ENCODE measurements around the gene GPR84. TPM values are rescaled to one million over a fixed set of nuclear protein-coding genes. Genes with fewer than 3 reads are reported as not detected.

The GPR84 gene
- total RNA-seq, 2 experiments from 2014 or later: 0.98 to 1.7 TPM

DNA sequence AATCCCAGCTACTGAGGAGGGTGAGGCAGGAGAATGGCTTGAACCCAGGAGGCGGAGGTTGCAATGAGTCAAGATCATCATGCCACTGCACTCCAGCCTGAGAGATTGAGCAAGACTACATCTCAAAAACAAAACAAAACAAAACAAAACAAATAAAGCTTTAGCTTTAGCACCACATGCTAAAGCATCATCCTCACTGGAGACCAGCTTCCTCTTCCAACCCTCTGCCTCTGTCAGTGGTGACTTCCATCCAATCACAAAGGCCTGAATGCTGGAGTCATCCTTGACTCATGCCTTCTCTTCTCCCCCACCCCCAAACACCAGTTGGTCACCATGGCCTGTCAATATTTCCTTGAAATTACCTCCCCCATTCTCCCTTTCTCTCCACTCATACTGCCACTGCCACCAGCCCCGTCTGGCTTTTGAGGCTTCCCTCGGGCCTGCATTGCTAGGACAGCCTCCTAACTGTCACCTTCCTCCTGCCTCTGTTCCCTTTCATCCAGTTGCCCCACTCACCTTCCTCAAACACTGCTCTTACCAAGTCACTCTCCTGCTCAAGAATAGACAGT, 18.8 kb upstream of the GPR84 start:
- Mint-ChIP-seq H3K27me3 (no peaks in the 10 kb centered on the region), H3K27ac (no peak overlapping the region), H3K4me3 (no peak overlapping the region), H3K36me3 (ENCODE audit: low read depth) (no peaks in the 10 kb centered on the region), H3K4me1 (peaks cover 13% of the 10 kb centered on the region), H3K9me3 (ENCODE audit: low read depth) (no peaks in the 10 kb centered on the region)
- ChIA-PET CTCF (interaction anchor here (0.5 to 5.0 kb wide), 19 partner anchors 9 to 1541 kb away, joined by 3 to 33 read pairs (median 4); no protein-coding TSS in a partner anchor), POLR2A (interaction anchor here (1.0 kb wide), 1 partner anchor 103 kb away, joined by 3 read pairs; the partner anchor contains the start of gene HNRNPA1)
- peak; percentile 64 for DNase-seq
- intact Hi-C loops (cut with DNase I, micrococcal nuclease): no loop called here
- ATAC-seq: peak; percentile 88

DNA sequence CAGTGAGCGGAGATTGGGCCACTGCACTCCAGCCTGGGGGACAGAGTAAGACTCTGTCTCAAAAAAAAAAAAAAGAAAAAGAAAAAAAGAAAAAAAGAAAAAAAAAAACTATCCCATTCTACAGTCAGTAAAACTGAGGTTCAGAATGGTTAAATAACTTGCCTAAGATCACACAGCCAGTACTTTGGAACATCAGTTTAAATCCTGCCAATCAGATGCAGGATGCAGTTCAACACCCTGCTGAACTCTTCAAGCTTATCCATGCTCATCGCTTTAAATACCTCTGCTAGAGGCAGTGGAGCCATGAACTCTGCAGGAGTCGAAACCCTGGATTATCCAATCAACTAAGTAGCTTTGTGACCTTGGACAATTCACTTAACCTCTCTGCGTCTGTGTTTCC, 16.9 kb upstream of the GPR84 start:
- DNase-seq (no peak), ATAC-seq (no peak)
- H3K27me3 Mint-ChIP-seq: no peaks in the 10 kb centered on the region
- no peak overlapping the region for H3K4me3 Mint-ChIP-seq
- ChIA-PET CTCF (interaction anchor here (1.0 to 5.0 kb wide), 22 partner anchors 10 to 173 kb away, joined by 3 to 33 read pairs (median 8); partner anchors contain the start of gene NCKAP1L), POLR2A (interaction anchor here (0.6 kb wide), 1 partner anchor 22 kb away, joined by 5 read pairs; no protein-coding TSS in a partner anchor)
- no peaks in the 10 kb centered on the region for H3K9me3 Mint-ChIP-seq (ENCODE audit: low read depth)
- H3K27ac Mint-ChIP-seq: no peak overlapping the region
- no peaks in the 10 kb centered on the region for H3K36me3 Mint-ChIP-seq (ENCODE audit: low read depth)
- H3K4me1 Mint-ChIP-seq: peaks cover 10% of the 10 kb centered on the region
- intact Hi-C loops (cut with DNase I, micrococcal nuclease): no loop called here

DNA sequence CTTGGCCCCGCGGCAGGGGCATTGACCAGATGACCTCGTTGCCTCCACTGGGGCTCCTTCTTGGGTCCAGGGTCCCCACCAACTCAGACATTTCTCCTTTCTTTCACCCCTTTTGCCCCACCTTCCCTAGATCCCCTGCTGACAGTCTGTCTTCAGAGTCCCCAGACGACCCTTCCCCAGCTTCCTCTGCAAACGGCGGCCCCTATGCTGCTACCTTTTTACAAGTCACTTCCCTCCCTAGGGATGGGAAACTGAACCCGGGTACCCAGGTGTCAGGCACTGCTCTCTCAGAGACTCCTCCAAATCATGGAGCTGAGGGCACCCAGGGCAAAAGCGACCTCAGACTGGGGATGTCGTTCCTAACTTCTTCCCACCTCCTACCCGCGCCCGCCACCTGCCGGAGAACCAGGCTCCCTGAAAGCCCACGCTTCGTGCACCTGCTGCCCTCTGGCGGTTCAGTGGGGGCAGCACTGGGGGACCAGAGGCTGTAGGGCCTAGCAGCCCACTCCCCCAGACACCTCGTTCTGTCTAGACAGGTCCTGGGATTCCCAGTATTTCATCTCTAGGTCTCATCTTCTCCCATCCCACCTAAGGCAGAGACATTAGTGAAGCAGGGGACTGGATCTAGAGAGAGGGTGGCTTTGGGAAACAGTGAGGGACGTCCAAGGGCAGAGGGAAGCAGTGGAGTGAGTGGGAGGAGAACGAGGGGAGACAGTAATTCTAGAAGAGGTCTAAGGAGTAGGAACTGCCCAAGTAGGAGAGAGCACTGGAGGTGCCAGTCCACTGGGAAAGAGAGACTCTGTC, 15.3 kb upstream of the GPR84 start:
- peak; percentile 96 for DNase-seq

GRCh38 chr12:54378796-54379397, 14.6 kb upstream of the GPR84 start:
- Mint-ChIP-seq H3K9me3 (ENCODE audit: low read depth) (no peaks in the 10 kb centered on the region), H3K27ac (no peak overlapping the region), H3K36me3 (ENCODE audit: low read depth) (no peaks in the 10 kb centered on the region), H3K27me3 (no peaks in the 10 kb centered on the region), H3K4me3 (peak overlapping the region; percentile 47), H3K4me1 (peaks cover 10% of the 10 kb centered on the region)
- intact Hi-C loops (cut with DNase I, micrococcal nuclease): loop anchor here in 1 of 2 experiments (1.0 kb wide), 3 partner anchors 11 to 159 kb away; no protein-coding TSS in a partner anchor
- DNase-seq (no peak), ATAC-seq (no peak)
- ChIA-PET POLR2A (interaction anchor here (1.0 kb wide), 1 partner anchor 92 kb away, joined by 3 read pairs; no protein-coding TSS in a partner anchor), CTCF (interaction anchor here (0.6 to 5.5 kb wide), 56 partner anchors 8 to 370 kb away, joined by 3 to 62 read pairs (median 5); partner anchors contain the start of genes CBX5, COPZ1, GTSF1 and HOXC8)

More for the DNA sequence above, 15.3 kb upstream of the GPR84 start:
- intact Hi-C loops (cut with DNase I, micrococcal nuclease): loop anchor here in 1 of 2 experiments (1.0 kb wide), 3 partner anchors 11 to 159 kb away; no protein-coding TSS in a partner anchor
- Mint-ChIP-seq H3K4me3 (peak overlapping the region; percentile 47), H3K27ac (no peak overlapping the region), H3K9me3 (ENCODE audit: low read depth) (no peaks in the 10 kb centered on the region), H3K27me3 (no peaks in the 10 kb centered on the region), H3K4me1 (peaks cover 10% of the 10 kb centered on the region), H3K36me3 (ENCODE audit: low read depth) (no peaks in the 10 kb centered on the region)
- ChIA-PET CTCF (interaction anchor here (0.6 to 5.5 kb wide), 67 partner anchors 8 to 370 kb away, joined by 3 to 62 read pairs (median 5); partner anchors contain the start of genes CBX5, COPZ1, GTSF1 and HOXC8), POLR2A (interaction anchor here (1.0 kb wide), 1 partner anchor 92 kb away, joined by 3 read pairs; no protein-coding TSS in a partner anchor)
- ATAC-seq: peak; percentile 86

- no peaks in the 10 kb centered on the region for H3K27me3 Mint-ChIP-seq
- H3K4me1 Mint-ChIP-seq: peaks cover 12% of the 10 kb centered on the region
- ChIA-PET CTCF (interaction anchor here (1.3 to 5.5 kb wide), 11 partner anchors 10 to 159 kb away, joined by 3 to 62 read pairs (median 14); no protein-coding TSS in a partner anchor), POLR2A (no interaction called here)
- intact Hi-C loops (cut with DNase I, micrococcal nuclease): no loop called here
- H3K27ac Mint-ChIP-seq: no peak overlapping the region
- no peaks in the 10 kb centered on the region for H3K36me3 Mint-ChIP-seq (ENCODE audit: low read depth)
- ATAC-seq: no peak
- DNase-seq: no peak
- H3K4me3 Mint-ChIP-seq: no peak overlapping the region
- no peaks in the 10 kb centered on the region for H3K9me3 Mint-ChIP-seq (ENCODE audit: low read depth)
Observed at GRCh38 chr12:54377797-54378515, 13.7 kb upstream of the GPR84 start.

DNA sequence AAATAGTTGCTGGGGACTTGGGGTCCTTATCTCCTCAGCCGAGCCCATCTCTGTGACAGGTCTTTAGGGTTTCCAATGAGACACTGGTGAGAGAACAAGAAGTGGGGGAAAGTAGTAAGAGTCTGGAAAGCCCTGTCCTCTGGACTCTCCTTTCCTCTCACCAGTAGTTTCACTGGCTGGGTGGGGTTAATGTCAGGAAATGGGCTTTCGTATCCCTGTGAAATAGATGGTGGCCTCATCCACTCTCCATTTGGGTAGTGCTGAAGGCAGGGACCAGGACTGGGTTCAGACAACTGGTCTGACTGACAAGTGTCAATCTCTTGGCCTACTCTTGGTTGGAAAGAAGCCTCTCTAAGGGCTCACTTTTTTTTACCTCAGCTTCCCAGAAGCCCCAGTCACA, 12.7 kb upstream of the GPR84 start:
- POLR2A ChIA-PET: interaction anchor here (0.6 kb wide), 1 partner anchor 68 kb away, joined by 3 read pairs; no protein-coding TSS in a partner anchor
- H3K27me3 Mint-ChIP-seq: no peaks in the 10 kb centered on the region
- no peak for DNase-seq
- ATAC-seq: no peak
- intact Hi-C loops (cut with DNase I, micrococcal nuclease): no loop called here
- CTCF ChIA-PET: interaction anchor here (0.6 to 5.5 kb wide), 4 partner anchors 39 to 772 kb away, joined by 3 to 62 read pairs (median 6); no protein-coding TSS in a partner anchor
- H3K9me3 Mint-ChIP-seq (ENCODE audit: low read depth): no peaks in the 10 kb centered on the region
- no peak overlapping the region for H3K4me3 Mint-ChIP-seq
- H3K27ac Mint-ChIP-seq: no peak overlapping the region
- H3K4me1 Mint-ChIP-seq: peaks cover 17% of the 10 kb centered on the region
- H3K36me3 Mint-ChIP-seq (ENCODE audit: low read depth): no peaks in the 10 kb centered on the region

DNA sequence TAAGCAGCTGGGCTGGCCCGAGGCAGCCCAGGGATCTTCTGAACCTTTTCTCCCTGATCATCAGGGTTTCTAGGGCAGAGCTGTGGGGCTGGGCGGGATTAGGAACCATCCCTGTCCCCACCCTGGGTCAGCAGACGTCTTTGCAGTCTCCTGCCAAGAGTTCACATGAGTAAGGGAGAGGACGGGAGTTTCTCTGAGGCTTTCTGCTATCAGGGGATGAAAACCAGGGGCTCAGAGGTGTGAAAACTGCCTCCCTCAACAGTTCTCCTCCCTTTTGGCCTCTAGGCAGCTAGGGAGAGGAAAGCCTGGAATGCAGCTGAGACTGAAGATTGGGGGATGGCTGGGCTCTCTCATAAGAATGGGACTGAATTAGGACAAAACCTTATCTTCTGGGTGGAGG, 12.3 kb upstream of the GPR84 start:
- ATAC-seq (no peak), DNase-seq (no peak)
- Mint-ChIP-seq H3K27ac (no peak overlapping the region), H3K4me3 (no peak overlapping the region), H3K9me3 (ENCODE audit: low read depth) (no peaks in the 10 kb centered on the region), H3K4me1 (peaks cover 18% of the 10 kb centered on the region), H3K36me3 (ENCODE audit: low read depth) (no peaks in the 10 kb centered on the region), H3K27me3 (no peaks in the 10 kb centered on the region)
- intact Hi-C loops (cut with DNase I, micrococcal nuclease): no loop called here
- CTCF ChIA-PET: interaction anchor here (0.6 to 5.5 kb wide), 4 partner anchors 39 to 772 kb away, joined by 3 to 62 read pairs (median 6); no protein-coding TSS in a partner anchor
- POLR2A ChIA-PET: no interaction called here

DNA sequence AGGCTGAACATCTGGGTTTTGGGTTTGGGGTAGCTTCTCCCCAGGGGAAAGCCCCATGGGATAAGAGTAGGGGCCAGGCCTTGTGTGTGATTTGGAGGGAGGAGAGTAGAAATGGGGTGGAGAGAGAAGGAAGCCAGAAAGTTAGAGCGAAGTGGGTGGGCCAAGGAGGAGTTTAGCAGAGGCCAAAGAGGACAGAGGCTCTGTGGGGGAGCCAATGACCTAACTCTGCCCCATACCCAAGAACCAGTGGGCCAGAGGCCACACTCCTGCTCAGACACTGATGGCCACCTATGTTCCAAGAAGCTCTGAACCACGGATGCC, 10.9 kb upstream of the GPR84 start:
- ChIA-PET POLR2A (interaction anchor here (1.2 kb wide), 1 partner anchor 87 kb away, joined by 3 read pairs; no protein-coding TSS in a partner anchor), CTCF (interaction anchor here (1.2 to 5.5 kb wide), 2 partner anchors 24 to 82 kb away, joined by 3 to 62 read pairs; no protein-coding TSS in a partner anchor)
- no peak overlapping the region for H3K4me3 Mint-ChIP-seq
- no peaks in the 10 kb centered on the region for H3K9me3 Mint-ChIP-seq (ENCODE audit: low read depth)
- intact Hi-C loops (cut with DNase I, micrococcal nuclease): no loop called here
- DNase-seq (no peak), ATAC-seq (no peak)
- H3K4me1 Mint-ChIP-seq: peaks cover 18% of the 10 kb centered on the region
- no peaks in the 10 kb centered on the region for H3K27me3 Mint-ChIP-seq
- no peaks in the 10 kb centered on the region for H3K36me3 Mint-ChIP-seq (ENCODE audit: low read depth)
- no peak overlapping the region for H3K27ac Mint-ChIP-seq

DNA sequence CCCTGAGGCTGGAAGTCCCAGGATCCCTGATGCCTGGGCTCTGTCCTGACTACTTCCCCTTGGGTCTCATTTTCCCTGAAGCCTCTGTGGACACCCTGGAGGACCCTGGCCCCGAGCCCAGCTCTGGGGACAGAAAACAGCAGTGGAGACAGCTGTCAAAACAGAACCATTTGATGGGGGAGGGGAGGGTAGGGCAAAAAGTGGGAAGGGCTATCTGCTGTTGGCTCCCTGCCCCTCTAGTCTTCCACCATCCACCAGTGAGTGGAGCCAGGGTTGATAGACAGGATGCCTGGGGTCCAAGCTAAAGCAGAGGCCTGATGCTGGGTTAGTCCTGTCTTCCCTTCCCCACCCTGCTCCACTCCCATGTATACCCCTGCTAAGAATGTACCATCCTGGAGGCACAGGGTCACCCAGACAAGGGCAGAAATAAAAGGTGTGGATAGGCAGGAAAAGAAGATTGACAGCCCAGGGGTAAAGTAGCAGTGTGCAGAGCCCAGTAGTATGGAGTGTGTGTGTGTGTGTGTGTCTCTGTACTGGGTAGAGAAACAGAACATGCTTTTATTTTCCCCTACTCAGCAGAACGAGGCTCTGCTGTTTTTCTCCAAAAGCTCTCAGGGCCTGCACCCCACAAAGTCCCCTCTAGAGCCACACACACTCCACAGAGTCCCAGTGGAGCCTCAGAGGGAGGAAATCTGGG, 10.4 kb upstream of the GPR84 start:
- Mint-ChIP-seq H3K4me1 (peaks cover 18% of the 10 kb centered on the region), H3K36me3 (ENCODE audit: low read depth) (no peaks in the 10 kb centered on the region), H3K27me3 (no peaks in the 10 kb centered on the region), H3K27ac (no peak overlapping the region), H3K9me3 (ENCODE audit: low read depth) (no peaks in the 10 kb centered on the region), H3K4me3 (no peak overlapping the region)
- ChIA-PET POLR2A (interaction anchor here (1.2 kb wide), 1 partner anchor 86 kb away, joined by 3 read pairs; no protein-coding TSS in a partner anchor), CTCF (interaction anchor here (0.7 to 1.2 kb wide), 3 partner anchors 8 to 25 kb away, joined by 3 to 4 read pairs (median 3); no protein-coding TSS in a partner anchor)
- no peak for ATAC-seq
- DNase-seq: no peak
- intact Hi-C loops (cut with DNase I, micrococcal nuclease): no loop called here
